ENCODE measurements around the gene RLBP1.

The RLBP1 gene

DNA sequence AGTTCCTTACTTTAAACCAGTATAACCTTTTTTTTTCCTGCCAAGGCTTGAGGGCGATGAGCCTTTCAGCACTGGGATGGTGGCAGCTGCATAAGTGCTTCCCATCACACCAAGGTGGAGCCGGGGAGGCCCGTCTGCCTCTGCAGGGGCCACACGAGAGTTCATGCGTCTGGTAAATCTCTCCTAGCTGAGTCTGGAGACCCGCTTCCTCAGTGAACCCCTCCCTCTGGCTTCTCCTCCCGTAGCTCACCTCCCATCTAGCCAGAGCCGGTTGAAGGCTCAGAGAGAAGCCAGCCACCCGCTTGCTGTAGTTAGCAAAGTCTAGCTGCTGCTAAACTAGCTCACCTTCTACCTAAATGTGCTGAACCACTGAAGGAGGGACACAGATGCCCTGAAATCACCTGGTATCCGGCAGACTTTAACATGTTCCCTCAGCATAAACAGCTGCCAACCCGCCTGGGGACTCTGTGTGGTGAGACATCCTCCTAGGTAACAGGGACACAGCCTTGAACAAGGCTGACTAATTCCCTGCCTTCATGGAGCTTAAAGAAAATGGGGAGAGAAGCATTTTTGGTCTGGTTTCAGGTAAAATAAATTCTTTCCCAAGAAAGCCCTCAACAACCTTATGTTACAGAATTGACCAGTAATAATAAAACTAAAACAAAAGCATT is 42.9 kb downstream of the RLBP1 start:
- Histone ChIP-seq H3K4me1 (peaks cover 0 to 51% (median 22%) of the 10 kb centered on the region in 4 donors), H3K9me3 (no peaks in the 10 kb centered on the region), H3K27ac (peak overlapping the region; percentile 5 to 30), H3K36me3 (peaks cover 21 to 51% (median 39%) of the 10 kb centered on the region in 3 donors), H3K27me3 (no peaks in the 10 kb centered on the region), H3K4me3 (no peak overlapping the region)
- no peak for DNase-seq
- intact Hi-C loops (cut with DNase I; ENCODE audit: low total_unique reads) = loop anchor here (5.0 kb wide), 2 partner anchors 121 to 286 kb away; no protein-coding TSS in a partner anchor
- TF ChIP-seq, protein P1, sequence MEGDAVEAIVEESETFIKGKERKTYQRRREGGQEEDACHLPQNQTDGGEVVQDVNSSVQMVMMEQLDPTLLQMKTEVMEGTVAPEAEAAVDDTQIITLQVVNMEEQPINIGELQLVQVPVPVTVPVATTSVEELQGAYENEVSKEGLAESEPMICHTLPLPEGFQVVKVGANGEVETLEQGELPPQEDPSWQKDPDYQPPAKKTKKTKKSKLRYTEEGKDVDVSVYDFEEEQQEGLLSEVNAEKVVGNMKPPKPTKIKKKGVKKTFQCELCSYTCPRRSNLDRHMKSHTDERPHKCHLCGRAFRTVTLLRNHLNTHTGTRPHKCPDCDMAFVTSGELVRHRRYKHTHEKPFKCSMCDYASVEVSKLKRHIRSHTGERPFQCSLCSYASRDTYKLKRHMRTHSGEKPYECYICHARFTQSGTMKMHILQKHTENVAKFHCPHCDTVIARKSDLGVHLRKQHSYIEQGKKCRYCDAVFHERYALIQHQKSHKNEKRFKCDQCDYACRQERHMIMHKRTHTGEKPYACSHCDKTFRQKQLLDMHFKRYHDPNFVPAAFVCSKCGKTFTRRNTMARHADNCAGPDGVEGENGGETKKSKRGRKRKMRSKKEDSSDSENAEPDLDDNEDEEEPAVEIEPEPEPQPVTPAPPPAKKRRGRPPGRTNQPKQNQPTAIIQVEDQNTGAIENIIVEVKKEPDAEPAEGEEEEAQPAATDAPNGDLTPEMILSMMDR (IDR thresholded peaks at IDR 0.05) = no peak

DNA sequence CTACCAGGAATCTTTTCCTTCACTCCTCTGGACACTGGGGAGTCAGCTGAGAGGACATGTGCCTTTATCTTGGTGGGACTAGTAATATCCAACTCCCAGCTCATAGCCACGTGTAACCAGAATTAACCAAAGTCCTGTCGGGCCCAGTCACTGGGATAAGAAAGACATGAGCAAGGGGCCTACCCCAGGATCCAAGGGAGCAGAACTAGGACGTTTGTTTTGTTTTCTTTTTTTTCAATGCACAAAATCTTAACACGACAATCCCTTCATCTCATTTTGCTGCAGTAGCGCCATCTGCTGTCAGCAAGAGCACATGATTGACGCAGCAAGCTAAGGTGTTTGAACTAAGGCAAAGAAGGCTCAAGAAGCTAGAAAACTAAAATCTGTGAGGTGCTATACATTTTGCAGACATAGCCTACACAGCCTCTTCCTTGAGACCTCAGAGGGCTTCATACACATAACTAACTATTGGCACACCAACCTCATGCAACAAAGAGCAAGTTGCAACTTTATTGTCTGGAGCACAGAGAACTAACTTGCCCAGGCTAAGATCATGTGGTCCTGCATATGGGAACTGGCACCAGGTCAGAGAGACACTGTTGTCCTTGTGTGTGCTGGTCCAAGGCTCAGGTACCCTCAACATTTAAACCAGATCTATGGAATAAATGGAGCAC is 43.6 kb downstream of the RLBP1 start:
- intact Hi-C loops (cut with DNase I; ENCODE audit: low total_unique reads) = loop anchor here (5.0 kb wide), 2 partner anchors 120 to 285 kb away; no protein-coding TSS in a partner anchor
- Histone ChIP-seq H3K36me3 (peaks cover 21 to 51% (median 42%) of the 10 kb centered on the region in 3 donors), H3K9me3 (no peaks in the 10 kb centered on the region), H3K27me3 (no peaks in the 10 kb centered on the region), H3K4me1 (peaks cover 0 to 58% (median 26%) of the 10 kb centered on the region in 4 donors), H3K4me3 (no peak overlapping the region), H3K27ac (peak overlapping the region; percentile 39 to 56)
- TF ChIP-seq, protein P1 (IDR thresholded peaks at IDR 0.05) = peak; percentile 77 to 93
- peak; percentile 44 to 79 for DNase-seq

DNA sequence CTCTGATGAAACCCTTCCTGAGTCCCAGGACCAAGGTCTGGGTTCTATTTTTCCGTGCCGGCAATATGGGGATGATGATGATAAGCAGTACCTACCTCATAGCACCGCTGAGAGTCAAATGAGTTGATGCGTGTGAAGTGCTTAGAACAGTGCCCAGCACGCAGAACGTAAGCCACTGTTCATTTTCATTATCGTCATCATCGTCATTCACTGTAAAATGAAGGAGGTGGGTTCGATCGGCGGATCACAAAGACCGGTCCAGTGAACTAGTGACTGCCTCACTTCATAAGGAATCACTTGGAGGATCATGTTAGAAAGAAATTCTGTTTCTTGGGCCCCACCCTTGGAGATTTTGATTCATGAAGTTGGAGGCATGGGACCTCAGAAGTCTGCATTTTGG is 44.3 kb downstream of the RLBP1 start:
- Histone ChIP-seq H3K4me1 (peaks cover 0 to 60% (median 26%) of the 10 kb centered on the region in 4 donors), H3K36me3 (peaks cover 21 to 51% (median 43%) of the 10 kb centered on the region in 3 donors), H3K4me3 (no peak overlapping the region), H3K9me3 (no peaks in the 10 kb centered on the region), H3K27me3 (no peaks in the 10 kb centered on the region), H3K27ac (peak overlapping the region; percentile 39 to 56)
- no peak for DNase-seq
- TF ChIP-seq, protein P1 (IDR thresholded peaks at IDR 0.05) = no peak
- intact Hi-C loops (cut with DNase I; ENCODE audit: low total_unique reads) = loop anchor here (5.0 kb wide), 2 partner anchors 120 to 285 kb away; no protein-coding TSS in a partner anchor

DNA sequence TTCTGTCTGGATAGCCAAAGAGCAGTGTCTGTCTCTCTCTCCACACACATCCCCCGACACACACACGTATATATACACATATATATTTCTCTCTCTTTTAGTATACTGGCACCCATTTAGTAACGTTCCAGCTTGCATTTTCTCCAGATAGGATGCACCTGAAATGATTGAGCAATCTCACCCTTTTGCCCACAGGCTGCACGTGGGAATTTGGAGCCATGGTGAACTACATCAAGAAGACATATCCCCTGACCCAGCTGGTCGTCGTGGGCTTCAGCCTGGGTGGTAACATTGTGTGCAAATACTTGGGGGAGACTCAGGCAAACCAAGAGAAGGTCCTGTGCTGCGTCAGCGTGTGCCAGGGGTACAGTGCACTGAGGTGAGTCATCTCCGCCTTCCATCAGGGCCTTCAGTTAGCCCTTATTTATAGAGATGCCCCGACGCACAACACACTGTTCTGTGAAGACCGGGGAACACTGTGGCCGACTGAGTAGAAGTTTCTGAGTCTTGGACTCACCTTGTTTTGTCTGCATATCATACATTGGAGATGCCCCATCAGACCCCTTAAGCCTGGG is 45.7 kb downstream of the RLBP1 start:
- H3K4me1 ChIP-seq = peaks cover 0 to 68% (median 26%) of the 10 kb centered on the region in 4 donors

DNA sequence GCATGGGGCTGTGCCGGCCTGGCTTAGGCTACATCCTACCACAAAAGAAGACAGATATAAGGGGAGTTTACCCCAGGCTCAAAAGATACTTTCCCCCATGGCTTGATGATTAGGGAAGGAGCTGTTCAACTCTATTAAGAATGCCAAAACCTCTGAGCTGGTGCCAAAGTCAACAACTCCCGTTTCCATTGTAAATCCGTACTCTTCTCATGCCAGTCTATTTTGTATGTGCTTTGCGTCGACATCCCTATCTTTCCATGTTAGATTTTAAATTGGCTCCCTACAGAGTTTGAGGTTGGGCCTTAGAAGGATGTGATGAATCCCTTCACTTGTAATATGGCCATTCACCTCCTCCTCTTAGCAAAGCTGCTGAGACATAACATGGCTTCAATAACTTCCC is 46.9 kb downstream of the RLBP1 start:
- Histone ChIP-seq H3K27ac (peak overlapping the region; percentile 56), H3K36me3 (peaks cover 21 to 42% (median 38%) of the 10 kb centered on the region in 3 donors), H3K4me1 (peaks cover 0 to 61% (median 24%) of the 10 kb centered on the region in 4 donors), H3K9me3 (no peaks in the 10 kb centered on the region), H3K4me3 (no peak overlapping the region), H3K27me3 (no peaks in the 10 kb centered on the region)
- intact Hi-C loops (cut with DNase I; ENCODE audit: low total_unique reads) = no loop called here
- TF ChIP-seq, protein P1 (IDR thresholded peaks at IDR 0.05) = no peak
- no peak for DNase-seq

More for the DNA sequence above, 45.7 kb downstream of the RLBP1 start:
- no peak for DNase-seq
- Histone ChIP-seq H3K9me3 (no peaks in the 10 kb centered on the region), H3K27ac (peak overlapping the region; percentile 13 to 56), H3K36me3 (peaks cover 21 to 48% (median 43%) of the 10 kb centered on the region in 3 donors), H3K4me3 (no peak overlapping the region), H3K27me3 (no peaks in the 10 kb centered on the region)
- intact Hi-C loops (cut with DNase I; ENCODE audit: low total_unique reads) = loop anchor here (5.0 kb wide), 2 partner anchors 118 to 283 kb away; no protein-coding TSS in a partner anchor
- TF ChIP-seq, protein P1 (IDR thresholded peaks at IDR 0.05) = no peak

All from tibial artery (tissue), 4 donors.